Kidney glomerular epithelial cell (primary cell): ENCODE data around the gene RPS6KC1.

Experiments
- DNase-seq: peaks from one replicate; lab custom pipeline; 2025; lab: John Stamatoyannopoulos, UW

RPS6KC1 gene

DNA sequence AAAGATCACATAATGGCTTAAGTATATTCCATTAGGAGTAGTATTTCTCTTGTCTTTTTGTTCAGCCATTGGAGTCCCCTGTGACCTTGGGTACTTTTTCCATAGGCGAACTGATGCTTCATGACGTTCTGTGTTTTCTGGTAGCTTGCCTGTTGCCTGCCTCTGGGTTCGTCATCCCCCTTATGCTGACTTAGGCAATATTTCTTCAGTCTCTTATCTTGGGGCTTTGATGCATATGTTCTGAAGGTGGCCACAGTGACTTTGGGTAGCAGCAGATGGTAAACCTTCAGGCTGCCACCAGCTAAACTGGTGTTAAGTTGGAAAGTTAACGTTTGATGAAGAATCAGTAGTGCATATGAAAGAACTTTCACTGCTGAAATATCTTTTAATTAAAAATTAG is 170.2 kb downstream of the RPS6KC1 start:
- DNase-seq: no peak

DNA sequence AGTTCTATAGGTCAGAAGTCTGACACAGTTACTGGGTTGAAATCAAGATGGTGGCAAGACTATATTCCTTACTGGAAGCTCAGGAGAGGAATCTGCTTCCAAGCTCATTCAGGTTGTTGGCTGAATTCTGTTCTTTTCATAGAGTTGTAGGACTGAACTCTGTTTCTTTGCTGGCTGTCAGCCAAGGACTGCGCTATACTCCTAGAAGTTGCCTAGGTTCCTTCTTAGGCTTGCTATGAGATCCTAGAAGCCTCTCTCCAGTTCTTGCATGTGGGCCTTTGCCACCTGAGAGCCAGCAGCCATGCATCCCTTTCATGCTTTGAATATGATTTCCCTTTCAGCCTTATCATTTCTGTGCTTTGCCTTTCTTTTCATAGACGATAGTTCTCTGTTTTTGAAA is 176.4 kb downstream of the RPS6KC1 start:
- no peak for DNase-seq

DNA sequence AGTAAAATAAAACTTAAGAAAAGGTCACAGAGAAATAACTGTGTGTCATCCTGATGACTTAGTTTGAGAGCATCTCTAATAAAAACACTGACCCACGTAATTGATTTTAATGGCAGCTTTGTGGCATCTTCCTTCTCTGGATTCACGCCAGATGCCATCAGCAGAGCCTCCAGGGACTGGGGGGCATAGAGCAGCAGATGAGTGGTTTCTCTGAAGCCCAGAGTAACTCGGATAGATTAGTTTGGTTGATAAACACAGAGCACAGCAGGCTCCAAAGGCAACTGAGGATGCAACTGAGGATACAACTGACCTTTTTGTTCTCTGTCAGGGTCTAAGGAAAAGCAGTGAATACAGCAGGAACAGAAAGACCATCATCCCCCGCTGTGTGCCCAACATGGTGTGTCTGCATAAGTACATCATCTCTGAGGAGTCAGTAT is 180.8 kb downstream of the RPS6KC1 start:
- DNase-seq: peak; percentile 16

DNA sequence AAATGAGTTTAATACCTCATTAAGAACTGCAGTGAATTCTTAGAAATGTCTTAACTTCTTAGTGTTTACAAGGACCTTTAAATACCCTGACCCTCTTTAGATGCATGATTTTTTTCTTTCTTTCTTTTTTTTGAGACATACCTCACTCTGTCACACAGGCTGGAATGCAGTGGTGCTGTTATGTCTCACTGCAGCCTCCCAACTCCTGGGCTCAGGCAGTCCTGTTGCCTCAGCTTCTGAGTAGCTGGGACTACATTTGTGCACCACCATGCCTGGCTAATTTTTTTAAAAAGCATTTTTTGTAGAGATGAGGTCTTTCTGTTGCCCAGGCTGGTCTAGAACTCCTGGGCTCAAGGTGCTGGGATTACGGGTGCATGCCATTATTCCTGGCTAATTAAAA is 191.8 kb downstream of the RPS6KC1 start:
- DNase-seq: no peak

DNA sequence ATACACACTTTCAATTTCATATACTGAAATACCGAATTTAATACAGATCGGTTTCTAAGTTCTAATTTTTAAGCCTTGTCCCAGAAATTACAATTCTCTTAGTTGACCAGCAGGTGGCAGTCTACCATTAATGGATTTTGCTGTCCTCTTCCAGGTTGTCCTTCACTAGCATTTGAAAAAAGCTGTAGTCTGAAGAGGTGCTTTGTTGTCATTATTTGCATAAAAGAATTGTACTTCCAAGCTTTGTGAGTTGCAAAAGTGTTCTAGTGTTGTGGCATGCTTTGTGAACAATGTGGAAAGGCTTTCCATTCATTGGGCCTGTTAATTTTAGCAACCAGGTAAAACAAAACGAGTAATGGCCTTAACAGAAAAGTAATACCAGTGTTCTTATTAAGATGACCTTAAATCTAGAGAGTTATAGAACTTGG is 193.6 kb downstream of the RPS6KC1 start:
- DNase-seq: peak; percentile 38

DNA sequence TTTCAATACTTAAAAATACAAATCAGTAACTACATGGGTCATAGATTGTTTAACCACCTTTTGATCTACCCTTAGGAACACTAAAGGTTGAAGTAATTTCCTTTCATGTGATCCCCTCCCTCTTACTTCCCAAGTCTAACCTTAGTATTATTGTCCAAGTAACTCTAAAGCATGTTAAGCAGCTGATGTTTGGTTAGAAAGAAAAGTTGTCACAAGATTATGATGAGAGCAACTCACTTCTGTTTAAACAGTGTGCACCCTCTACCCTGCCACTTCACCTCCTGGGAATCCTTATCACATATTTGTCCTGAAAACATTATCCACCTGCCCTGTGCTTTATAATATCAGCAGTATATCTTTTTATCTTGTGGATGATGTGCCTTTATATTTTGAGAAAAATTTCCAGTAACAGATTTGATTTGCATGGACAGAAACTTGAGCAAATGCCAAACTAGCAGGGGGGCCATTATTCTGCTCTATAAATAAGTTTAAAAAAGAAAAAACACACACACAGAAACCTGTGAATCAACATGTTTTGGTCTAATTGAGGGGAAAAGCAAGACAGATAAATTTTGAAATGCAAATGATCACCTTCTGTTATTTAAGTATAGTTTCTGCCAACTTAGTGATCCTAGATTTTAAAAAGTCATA is 194.3 kb downstream of the RPS6KC1 start:
- DNase-seq: no peak

DNA sequence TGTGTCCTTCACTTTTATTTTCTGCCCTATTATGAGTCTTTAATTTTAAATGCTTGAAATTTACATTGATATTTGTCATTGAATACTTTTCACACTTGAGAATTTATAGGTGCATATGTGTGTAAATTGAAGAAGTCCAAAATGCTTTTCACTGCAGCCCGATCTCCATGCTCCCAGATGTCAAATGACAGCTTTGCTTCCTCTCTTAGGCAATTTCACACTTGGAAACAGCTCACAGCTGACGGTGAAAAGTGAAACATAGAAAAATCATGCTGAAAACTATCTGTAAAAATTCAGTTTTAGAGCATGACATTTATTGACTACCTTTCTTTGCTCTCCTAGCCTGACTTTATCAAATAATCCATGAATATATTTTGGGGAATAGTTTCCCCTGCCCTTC is 196.0 kb downstream of the RPS6KC1 start:
- no peak for DNase-seq

DNA sequence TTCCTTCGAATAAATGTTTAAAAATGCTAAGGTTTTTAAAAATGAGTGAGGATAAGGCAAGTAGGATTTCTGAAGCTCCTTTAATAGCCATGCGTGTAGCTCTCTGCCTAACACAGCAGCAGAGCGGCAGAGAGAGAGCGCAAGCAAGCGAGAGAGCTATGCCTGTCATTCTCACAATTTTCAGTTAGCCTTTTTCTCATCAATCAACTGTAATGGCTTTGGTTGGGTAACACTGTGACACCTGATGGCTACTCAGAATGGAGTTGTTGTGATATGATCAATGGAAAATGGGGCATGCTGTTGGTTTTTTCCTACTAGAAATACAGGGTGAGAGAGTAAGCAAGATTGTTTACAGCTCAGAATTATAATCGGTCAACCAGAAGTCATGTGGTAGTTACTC is 198.4 kb downstream of the RPS6KC1 start:
- no peak for DNase-seq

DNA sequence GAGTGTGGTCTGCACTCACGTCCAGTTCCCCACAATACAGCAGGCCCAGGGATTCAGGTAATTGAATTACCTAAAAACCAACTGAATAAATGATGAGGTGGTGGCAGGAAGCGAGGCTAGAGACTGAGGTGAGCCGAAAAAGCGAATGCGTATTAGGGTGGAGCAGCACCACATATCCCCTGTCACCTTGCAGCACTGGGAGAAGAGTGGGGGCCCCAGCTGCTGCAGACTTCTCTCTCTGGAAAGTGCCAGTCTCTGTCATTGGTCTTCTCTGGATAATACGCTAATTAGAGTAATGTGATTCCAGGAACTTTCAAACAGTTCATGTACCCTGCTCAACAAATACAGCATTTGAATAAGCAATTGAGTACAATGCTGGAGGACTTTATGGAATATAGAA is 199.0 kb downstream of the RPS6KC1 start:
- no peak for DNase-seq

DNA sequence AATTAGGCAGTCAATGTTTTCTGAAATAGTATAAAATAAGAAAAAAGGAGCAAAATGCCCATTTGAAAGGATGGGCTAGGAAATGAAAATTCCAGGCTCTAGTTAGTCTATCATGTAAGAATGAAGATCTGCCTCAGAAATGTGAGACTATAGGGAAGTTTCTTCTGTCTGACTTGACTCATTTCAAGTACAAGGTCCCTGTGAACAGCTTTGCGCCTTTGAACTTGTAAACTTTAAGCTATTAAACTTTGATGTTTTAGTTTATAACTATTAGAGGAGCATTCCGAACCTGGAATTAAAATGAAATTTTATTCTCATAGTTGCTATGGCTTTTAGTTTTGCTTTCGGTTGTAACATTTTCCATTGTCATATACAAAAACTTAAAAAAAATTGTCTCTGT is 199.4 kb downstream of the RPS6KC1 start:
- no peak for DNase-seq

DNA sequence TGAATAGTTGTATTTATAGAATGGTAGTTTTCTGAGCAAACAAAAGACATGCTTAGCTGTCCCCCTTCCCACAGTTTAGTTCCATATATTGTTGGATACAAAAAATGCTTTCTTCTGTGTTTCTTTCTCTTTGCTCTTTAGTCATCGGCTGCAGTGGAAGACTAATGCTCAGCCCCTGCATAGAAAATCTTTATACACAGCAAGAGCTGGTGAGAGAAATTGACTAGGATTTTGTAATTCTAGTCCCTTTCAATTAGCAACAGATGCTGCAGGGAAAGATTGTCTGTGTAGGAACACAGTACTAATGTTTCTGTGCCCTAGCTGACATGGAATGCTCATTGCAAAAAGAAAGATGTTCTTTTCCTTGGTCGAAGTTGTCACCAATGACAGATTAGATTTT is 200.9 kb downstream of the RPS6KC1 start:
- no peak for DNase-seq

DNA sequence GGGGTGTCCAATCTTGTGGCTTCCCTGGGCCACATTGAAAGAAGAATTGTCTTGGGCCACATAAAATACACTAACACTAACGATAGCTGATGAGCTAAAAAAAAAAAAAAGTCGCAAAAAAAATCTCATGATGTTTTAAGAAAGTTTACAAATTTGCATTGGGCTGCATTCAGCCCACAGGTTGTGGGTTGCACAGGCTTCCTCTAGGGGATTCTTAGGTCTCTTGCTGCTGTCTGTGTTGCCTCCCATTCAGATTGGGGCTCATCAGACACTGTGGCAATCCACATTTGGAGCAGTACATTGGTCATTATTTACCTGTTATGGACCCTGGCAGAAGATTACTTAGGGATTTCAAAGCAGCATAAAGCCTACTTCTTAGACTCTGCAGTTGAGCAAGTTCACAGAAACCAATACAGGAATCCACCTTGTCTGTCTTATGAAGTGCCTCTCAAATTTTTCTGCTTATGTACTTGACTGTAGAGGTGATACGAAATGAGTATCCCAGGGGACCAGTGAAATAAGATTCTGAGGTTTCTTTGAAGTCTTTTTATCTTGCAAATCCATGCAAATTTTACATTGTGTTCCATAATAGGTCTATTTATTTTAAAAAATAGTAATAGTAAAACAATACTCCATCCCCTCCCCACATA is 205.5 kb downstream of the RPS6KC1 start:
- no peak for DNase-seq

DNA sequence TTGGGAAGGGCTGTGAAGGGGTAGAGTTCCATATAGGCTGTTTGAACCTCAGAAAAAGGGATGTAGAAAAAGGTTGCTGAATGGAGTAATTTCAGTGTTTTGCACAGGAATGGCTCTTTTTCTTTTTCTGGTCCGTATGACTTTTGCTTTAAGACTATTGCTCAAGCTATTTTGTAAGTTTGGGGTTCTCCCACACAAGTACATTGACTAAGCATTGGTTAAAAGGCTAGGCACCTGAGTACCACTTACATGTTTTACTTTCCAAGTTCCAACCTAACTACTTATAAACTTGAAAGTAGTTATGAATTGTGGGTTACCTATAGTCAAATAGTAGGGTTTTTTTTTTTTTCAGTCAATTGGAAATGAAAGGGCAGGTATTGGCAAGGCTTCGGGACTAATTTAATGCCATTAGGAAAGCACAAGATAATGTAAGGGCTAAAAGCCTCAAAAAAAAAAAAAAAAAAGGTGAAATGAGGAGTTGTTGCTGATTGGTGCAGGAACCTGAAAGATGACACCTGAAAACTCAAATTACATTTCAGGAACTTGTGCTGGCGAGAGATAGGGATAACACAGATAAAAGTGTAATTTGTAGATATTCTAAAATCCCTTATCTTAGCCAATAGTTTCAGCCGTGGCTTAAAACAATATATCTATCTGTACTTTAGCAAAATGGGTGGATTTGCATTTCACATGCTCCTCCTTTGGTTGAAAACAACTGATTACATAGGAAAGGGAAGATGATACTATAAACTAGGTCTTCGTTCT is 209.5 kb downstream of the RPS6KC1 start:
- DNase-seq: no peak

DNA sequence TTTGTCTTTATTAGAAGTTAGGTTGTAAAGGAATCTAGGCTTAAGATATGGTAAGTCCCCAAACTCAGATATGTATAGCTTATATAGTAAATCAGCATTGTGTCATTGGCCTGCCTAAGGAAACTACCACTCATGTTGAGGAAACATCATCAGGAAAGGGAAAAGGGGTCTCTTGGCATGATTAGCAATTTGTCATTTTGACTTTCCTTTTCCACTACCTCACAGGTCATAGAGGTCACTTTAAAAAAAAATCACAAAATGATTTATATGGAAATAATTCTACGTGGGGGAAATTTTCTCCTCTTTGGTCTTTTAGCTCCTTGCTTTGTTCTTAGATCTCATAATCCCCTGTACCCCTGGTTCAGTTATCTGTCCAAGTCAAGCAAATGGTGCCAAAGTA is 213.5 kb downstream of the RPS6KC1 start:
- no peak for DNase-seq

DNA sequence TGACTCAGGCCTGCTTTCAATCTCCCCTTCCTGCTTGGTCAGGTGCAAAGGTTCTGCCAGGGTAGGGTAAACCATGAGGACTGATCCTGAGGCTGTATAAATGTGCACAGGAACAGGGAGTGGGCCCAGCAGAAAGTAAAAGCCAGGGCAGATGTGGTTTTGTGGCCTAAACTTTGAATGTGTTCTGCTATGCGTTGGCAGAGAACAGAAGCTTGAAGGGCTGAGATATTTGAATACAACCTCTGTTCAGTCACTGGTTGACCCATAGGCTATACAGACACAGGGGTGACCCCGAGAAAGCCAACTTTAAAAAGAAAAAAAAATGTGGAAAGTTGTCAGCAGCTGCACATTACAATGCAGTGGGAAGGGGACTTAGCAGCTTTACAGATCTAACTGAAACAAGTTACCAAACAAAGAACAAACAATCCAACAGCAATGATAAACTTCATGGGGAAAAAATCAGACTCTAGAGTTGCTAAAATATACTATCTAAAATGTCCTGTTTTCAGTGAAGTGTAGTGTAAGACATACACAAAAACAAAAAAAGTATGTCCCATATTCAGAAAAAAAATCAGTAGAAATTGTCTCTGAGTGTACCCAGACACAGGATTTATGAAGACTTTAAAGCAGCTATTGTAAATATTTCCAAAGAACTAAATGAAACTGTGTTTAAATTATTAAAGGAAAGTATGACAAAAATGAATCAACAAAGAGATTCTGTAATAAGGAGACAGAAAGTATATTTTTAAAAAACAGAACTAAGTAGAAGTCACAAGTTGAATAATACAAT is 216.1 kb downstream of the RPS6KC1 start:
- no peak for DNase-seq

DNA sequence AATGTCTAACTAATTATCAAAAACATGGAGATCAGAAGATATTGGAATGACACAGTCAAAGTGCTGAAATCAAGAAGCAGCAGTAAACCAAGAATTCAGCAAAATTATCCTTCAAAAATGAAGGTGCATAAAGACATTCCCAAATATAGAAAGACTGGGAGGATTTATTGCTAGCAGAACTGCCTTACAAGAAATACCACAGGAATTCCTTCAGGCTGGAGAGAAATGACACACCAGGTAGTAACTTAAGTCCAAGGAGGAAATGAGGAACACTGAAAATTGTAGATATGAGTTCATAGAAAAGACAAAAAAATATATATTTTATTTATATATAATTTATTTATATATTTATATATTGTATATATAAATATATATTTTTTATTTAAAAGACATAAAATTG is 217.2 kb downstream of the RPS6KC1 start:
- peak; percentile 57 for DNase-seq

DNA sequence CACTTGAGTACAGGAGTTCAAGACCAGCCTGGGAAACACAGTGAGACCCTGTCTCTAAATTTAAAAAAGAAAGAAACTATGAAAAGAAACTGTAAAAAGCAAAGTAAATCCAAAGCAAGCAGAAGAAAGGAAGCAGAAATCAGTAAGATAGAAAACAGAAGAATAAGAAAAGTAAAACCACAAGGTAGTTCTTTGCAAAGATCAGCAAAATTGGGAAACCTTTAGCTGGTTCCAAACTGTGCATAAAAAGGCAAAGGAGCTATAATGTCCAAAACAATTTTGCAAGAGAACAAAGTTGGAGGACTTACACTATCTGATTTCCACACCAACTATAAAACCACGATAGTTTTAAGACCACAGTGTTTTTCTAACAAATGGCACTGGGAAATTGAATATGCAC is 218.8 kb downstream of the RPS6KC1 start:
- no peak for DNase-seq

DNA sequence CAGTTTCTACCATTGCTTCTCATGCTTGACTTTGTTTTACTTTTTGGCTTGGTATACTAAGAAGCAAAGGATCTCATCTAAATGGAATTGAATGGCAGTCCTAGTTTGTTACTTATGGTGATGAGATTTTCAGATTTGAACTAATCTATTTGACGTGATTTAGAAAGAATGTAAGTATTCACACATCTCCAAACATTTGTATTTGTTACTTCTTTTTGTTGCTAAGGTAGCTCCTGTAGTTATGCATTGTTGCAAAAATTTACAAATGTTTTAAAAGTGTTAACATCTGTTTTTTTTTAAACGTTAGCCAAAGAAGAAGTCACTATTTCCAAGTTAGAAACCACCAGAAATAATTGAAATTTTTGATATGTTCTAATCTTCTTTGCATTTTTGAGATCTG is 222.5 kb downstream of the RPS6KC1 start:
- no peak for DNase-seq

DNA sequence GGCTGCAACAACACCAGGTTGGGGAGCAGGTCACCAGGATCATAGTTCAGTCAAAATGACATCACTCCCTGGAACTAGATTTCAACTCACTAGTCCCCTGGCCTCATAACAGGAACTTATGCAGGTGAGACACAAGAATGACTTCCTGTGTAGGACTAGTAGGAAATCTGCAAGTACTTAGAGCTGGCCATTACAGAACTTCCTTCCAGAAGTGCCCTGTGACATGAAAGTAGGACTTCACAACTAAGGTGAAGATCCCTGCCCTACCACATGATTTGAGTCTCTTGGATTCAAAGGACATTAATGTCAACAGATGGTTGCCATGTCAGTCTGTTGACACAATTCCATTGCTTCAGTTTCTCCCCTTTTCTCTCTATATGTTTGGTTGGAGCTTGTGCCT is 223.1 kb downstream of the RPS6KC1 start:
- no peak for DNase-seq

DNA sequence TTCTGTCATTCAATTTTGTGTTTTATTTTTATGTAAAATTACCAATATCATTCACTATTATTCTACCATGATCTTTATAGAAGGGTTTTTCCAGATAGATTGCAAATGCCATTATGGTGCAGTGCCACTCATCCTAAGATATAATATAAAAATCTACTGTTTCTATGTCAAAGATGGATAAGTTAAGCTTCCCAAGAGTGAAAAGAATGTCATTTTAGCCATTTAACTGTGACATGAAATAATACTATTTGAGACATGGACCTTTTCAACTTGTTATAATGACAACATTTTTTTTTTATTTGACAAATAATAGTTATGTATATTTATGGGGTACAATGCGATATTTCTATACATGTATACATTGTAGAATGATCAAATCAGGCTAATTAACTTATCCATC is 224.3 kb downstream of the RPS6KC1 start:
- no peak for DNase-seq

DNA sequence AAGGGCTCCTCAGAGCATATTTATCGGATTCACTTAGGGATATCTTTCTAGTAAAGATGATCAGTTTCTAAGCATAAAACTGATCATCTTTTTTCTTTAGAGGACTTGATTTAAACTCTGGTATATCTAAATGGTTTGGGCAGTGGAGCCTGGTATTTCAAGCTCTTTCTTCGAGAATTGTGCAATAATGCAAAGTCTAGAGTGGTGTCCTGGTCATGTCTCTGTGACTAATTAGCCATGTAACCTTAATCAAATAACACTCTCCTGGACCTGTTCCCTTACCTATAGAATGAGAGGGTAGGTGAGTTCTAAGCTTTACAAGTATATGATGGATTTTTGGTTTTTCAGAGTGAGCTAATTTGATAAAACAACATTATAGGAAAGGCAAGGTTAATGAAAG is 225.2 kb downstream of the RPS6KC1 start:
- DNase-seq: no peak

DNA sequence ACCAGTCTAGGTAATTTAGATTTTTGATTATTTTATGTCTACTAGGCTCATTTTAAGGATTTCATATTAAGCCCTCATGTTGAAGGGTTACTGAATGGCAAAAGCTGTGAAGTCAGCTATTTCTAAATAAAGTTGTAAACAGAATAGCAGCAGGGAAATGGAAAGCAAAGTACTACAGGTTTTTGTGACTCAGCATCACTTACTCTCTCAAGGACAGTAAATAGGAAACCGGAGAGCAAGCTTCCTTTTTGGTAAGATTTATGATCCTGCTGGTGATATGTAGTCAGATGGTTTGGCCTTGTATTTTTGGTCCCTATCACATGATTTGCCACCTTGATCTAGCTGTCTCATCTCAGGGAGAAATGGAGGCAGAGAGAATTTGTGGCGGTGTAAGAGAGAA is 226.0 kb downstream of the RPS6KC1 start:
- DNase-seq: no peak

DNA sequence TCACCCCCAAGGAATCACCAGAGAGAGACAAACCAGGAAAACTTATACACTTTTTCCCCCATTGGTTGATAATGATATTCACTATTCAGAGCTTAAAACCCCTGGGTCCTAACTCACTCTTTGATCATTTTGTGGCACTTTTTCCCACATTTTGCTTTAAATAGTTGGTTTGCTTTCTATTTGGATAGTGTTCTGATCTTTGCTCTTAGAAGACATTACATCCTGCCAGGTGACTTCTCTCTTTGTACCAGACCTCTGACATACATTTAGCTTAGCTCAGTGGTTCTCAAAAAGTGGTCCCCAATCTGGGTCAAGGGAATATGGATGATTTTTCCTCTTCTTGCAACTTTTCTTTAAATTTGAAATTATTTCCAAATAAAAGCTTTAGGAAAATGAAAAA is 228.4 kb downstream of the RPS6KC1 start:
- no peak for DNase-seq
